GM06990 (cell line): Measurements from ENCODE around the gene ZNF462.

Source experiments
- DNase-seq: peaks from one replicate; pipeline ENCODE4 v3.0.0-alpha.2; 2011; ENCODE audit not compliant: insufficient read length; ENCODE audit errors: extremely low read depth
- H3K27me3 ChIP-seq: replicated peaks from 2 replicates; pipeline ENCODE4 v1.6.0; 2011; ENCODE audit warnings: low read length; ENCODE audit not compliant: control insufficient read depth, insufficient read depth
- H3K36me3 ChIP-seq: 2 replicates; pipeline ENCODE4 v1.5.1; 2011; ENCODE audit warnings: low read length; ENCODE audit not compliant: control insufficient read depth, insufficient read depth
- H3K4me3 ChIP-seq: replicated peaks from 2 replicates; pipeline ENCODE4 v1.5.1; 2011; ENCODE audit warnings: low read depth, mild to moderate bottlenecking, control low read depth, low read length
- TF ChIP-seq, protein P1 (sequence below): IDR thresholded peaks from 2 replicates; pipeline ENCODE4 v1.5.1; 2011; ENCODE audit warnings: low read length, control low read depth, mild to moderate bottlenecking, inconsistent platforms; ENCODE audit not compliant: insufficient read depth, poor library complexity, severe bottlenecking

ZNF462 gene

DNA sequence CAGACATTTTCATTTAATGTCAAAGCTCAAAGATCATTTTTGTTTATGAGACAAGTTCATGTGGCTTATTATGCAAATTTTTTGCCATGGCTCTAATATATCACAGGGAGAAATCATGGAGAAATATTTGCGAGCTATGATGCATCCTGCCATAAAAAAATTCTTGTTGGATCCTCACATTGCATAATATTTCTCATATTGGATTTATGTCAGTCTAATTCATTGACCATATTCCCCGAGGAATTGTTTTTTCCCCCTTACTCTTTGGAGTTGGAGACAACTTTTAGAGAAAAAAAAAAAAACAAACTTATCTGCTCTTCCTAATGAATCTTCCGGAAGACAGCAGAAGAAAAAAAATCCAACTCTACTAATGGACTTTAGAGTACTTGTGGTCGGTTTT lies 4.3 kb downstream of the ZNF462 start:
- Histone ChIP-seq H3K4me3 (no peak overlapping the region), H3K27me3 (no peaks in the 10 kb centered on the region), H3K36me3 (no peaks in the 10 kb centered on the region)
- TF ChIP-seq, protein P1, sequence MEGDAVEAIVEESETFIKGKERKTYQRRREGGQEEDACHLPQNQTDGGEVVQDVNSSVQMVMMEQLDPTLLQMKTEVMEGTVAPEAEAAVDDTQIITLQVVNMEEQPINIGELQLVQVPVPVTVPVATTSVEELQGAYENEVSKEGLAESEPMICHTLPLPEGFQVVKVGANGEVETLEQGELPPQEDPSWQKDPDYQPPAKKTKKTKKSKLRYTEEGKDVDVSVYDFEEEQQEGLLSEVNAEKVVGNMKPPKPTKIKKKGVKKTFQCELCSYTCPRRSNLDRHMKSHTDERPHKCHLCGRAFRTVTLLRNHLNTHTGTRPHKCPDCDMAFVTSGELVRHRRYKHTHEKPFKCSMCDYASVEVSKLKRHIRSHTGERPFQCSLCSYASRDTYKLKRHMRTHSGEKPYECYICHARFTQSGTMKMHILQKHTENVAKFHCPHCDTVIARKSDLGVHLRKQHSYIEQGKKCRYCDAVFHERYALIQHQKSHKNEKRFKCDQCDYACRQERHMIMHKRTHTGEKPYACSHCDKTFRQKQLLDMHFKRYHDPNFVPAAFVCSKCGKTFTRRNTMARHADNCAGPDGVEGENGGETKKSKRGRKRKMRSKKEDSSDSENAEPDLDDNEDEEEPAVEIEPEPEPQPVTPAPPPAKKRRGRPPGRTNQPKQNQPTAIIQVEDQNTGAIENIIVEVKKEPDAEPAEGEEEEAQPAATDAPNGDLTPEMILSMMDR: no peak
- no peak for DNase-seq

DNA sequence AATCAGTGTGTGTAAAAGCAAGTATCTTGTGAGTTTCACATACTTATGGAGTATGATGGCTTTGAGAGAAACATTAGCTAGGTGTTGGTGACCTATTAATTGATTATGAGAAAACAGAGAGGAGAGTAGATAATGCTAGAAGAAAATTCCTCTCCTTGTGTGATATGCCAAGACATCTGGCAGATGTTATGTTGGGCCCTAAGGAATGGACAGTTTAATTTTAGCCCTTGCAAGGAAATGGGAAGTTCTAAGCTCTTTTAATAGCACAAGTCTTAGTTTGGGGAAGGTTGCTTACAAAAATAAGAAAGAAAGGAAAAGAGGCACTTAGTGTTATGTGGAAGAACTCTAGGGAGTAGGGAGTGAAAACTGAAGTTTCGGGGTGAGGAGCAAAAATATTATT lies 5.1 kb downstream of the ZNF462 start:
- H3K27me3 ChIP-seq: no peaks in the 10 kb centered on the region
- no peak overlapping the region for H3K4me3 ChIP-seq
- no peak for DNase-seq
- no peaks in the 10 kb centered on the region for H3K36me3 ChIP-seq
- TF ChIP-seq, protein P1: no peak

DNA sequence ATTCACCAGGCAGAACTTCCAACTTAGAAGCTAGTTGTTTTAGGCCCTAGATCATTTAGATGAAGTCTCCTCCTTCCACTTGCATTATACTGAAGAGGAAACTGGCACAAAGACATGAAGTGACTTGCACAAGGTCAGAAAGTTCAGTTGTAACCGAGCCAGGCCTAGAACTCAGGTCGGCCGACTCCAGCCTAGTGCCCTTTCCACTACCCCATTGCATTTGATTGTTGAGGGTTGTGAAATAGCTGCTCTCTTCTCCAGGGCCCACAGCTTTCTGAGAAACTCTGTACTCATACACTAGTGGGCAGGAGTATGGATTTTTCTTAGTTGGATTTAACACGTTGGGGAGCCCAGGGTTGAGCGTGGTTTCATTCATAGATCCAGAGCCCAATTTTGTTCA lies 5.6 kb downstream of the ZNF462 start:
- no peak for DNase-seq
- TF ChIP-seq, protein P1: no peak
- H3K4me3 ChIP-seq: no peak overlapping the region
- H3K36me3 ChIP-seq: no peaks in the 10 kb centered on the region
- H3K27me3 ChIP-seq: no peaks in the 10 kb centered on the region

DNA sequence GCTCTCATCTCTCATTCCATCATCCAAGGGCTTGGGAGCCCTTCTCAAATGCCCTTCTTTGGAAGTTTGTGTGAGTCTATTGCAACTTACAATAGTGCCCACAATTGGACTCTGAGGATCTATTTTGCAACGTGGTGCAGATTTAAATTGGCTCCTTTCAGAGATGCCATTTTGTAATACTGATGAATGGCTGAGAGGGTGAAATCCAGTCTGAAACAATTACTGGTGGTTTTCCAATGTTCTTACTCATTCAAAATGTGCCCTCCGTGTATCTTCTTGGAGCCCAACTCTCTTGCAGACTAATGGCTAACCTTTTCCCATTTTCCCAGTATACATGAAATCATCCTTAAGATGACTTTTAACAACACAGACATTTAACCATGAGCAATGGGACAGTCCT lies 6.1 kb downstream of the ZNF462 start:
- H3K27me3 ChIP-seq: no peaks in the 10 kb centered on the region
- TF ChIP-seq, protein P1: no peak
- H3K36me3 ChIP-seq: no peaks in the 10 kb centered on the region
- DNase-seq: no peak
- H3K4me3 ChIP-seq: no peak overlapping the region

DNA sequence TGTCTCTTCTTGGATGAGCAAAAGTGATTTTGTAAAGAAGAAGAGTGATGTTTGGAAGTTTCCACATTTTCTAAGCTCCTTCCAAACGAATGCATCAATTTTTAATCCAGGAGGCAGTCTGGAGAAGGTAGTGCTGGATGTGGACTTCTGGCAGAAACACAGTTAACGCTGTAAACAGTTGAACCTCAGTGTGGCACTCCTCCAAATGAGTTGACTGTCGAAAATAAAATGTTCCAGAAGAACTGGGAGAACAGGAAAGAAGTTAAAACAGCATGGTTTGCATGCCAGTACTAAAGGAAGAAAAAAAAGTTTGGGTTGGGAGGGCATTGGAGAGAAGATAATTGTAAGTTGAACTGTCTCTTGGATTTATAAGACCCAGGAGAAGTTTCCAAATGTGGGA lies 6.5 kb downstream of the ZNF462 start:
- no peaks in the 10 kb centered on the region for H3K27me3 ChIP-seq
- TF ChIP-seq, protein P1: no peak
- no peak for DNase-seq
- H3K36me3 ChIP-seq: no peaks in the 10 kb centered on the region
- no peak overlapping the region for H3K4me3 ChIP-seq

DNA sequence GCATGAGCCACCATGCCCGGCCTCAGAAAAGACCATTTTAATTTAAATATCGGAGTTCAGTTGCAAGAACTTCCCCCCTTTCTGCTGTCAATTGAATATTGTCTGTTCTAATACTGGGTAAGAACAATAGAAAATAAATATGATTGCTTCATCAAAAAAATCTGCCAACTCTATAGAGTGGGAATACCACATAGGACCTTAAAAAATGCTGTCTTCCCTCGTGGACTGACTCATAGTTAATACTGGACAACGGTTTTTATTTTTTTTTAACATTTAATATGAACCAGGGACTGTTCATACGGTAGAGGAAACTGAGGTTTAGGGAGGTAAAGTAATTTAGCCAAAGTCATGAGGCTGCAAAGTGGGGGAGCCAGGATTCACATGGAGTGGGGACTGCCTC lies 9.7 kb downstream of the ZNF462 start:
- TF ChIP-seq, protein P1: no peak
- no peak for DNase-seq

More for the DNA sequence above, 9.7 kb downstream of the ZNF462 start:
- H3K36me3 ChIP-seq: no peaks in the 10 kb centered on the region
- no peaks in the 10 kb centered on the region for H3K27me3 ChIP-seq
- H3K4me3 ChIP-seq: no peak overlapping the region
